ENCODE results near the gene TFAM. TPM values are rescaled to one million over a fixed set of nuclear protein-coding genes. Genes with fewer than 3 reads are reported as not detected.

TFAM gene
- polyA plus RNA-seq, 1 donor (not counting 4 experiments of a cell fraction or from before 2014, with no cell fraction given) = 25.1 TPM

- Histone ChIP-seq H2AFZ (ENCODE audit: control insufficient read depth, low read length) (no peak overlapping the region), H3K79me2 (ENCODE audit: control insufficient read depth, insufficient read depth, low read length) (peaks cover 20% of the 10 kb centered on the region), H3K27ac (ENCODE audit: control insufficient read depth, insufficient read depth, low read length) (no peak overlapping the region), H3K4me2 (ENCODE audit: control insufficient read depth, extremely low read depth, insufficient read depth, low read depth, low read length) (no peak overlapping the region), H3K9me1 (ENCODE audit: control insufficient read depth, extremely low read depth, insufficient read depth, low read length) (no peaks in the 10 kb centered on the region), H3K9ac (ENCODE audit: control insufficient read depth, extremely low read depth, insufficient read depth, low read length) (no peak overlapping the region), H3K4me1 (ENCODE audit: control insufficient read depth, extremely low read depth, insufficient read depth, low read length) (no peaks in the 10 kb centered on the region), H3K4me3 (ENCODE audit: control insufficient read depth in 2 of 3, extremely low read depth in 1 of 3, insufficient read depth in 2 of 3, low read depth in 1 of 3, low read length in 3 of 3) (no peak overlapping the region), H3K9me3 (ENCODE audit: control insufficient read depth, low read depth, low read length) (no peaks in the 10 kb centered on the region), H4K20me1 (ENCODE audit: control insufficient read depth, extremely low read depth, insufficient read depth, low read length) (no peaks in the 10 kb centered on the region), H3K27me3 (ENCODE audit: control insufficient read depth, extremely low read depth, insufficient read depth, low read length) (no peaks in the 10 kb centered on the region), H3K36me3 (ENCODE audit: control insufficient read depth in 2 of 2, extremely low read depth in 1 of 2, insufficient read depth in 2 of 2, low read length in 2 of 2) (peaks cover 0 to 3% of the 10 kb centered on the region in 2 experiments)
- FAIRE-seq (no peak), DNase-seq (ENCODE audit: low read depth, low spot score) (no peak)
- dilution Hi-C loops (cut with MboI; ENCODE audit: extremely low pct_ligation_motif_present, low sequenced_read_pairs) = no loop called here
- TF ChIP-seq, protein P1, sequence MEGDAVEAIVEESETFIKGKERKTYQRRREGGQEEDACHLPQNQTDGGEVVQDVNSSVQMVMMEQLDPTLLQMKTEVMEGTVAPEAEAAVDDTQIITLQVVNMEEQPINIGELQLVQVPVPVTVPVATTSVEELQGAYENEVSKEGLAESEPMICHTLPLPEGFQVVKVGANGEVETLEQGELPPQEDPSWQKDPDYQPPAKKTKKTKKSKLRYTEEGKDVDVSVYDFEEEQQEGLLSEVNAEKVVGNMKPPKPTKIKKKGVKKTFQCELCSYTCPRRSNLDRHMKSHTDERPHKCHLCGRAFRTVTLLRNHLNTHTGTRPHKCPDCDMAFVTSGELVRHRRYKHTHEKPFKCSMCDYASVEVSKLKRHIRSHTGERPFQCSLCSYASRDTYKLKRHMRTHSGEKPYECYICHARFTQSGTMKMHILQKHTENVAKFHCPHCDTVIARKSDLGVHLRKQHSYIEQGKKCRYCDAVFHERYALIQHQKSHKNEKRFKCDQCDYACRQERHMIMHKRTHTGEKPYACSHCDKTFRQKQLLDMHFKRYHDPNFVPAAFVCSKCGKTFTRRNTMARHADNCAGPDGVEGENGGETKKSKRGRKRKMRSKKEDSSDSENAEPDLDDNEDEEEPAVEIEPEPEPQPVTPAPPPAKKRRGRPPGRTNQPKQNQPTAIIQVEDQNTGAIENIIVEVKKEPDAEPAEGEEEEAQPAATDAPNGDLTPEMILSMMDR (optimal IDR thresholded peaks at IDR 0.05 in 1 of 3, IDR thresholded peaks at IDR 0.05 in 1 of 3, conservative IDR thresholded peaks at IDR 0.05 in 1 of 3; ENCODE audit: extremely low read depth in 1 of 3, insufficient read depth in 2 of 3, low read length in 3 of 3) = no peak
- TF ChIP-seq EZH2 (IDR thresholded peaks at IDR 0.05; ENCODE audit: low read length) = no peak
Measured at GRCh38 chr10:58350023-58350422, 35.2 kb upstream of the TFAM start.

- Histone ChIP-seq H4K20me1 (ENCODE audit: control insufficient read depth, extremely low read depth, insufficient read depth, low read length) (no peaks in the 10 kb centered on the region), H3K27me3 (ENCODE audit: control insufficient read depth, extremely low read depth, insufficient read depth, low read length) (no peaks in the 10 kb centered on the region), H3K4me3 (ENCODE audit: control insufficient read depth in 2 of 3, extremely low read depth in 1 of 3, insufficient read depth in 2 of 3, low read depth in 1 of 3, low read length in 3 of 3) (no peak overlapping the region), H3K9ac (ENCODE audit: control insufficient read depth, extremely low read depth, insufficient read depth, low read length) (no peak overlapping the region), H3K9me1 (ENCODE audit: control insufficient read depth, extremely low read depth, insufficient read depth, low read length) (no peaks in the 10 kb centered on the region), H3K9me3 (ENCODE audit: control insufficient read depth, low read depth, low read length) (no peaks in the 10 kb centered on the region), H2AFZ (ENCODE audit: control insufficient read depth, low read length) (no peak overlapping the region), H3K36me3 (ENCODE audit: control insufficient read depth in 2 of 2, extremely low read depth in 1 of 2, insufficient read depth in 2 of 2, low read length in 2 of 2) (peaks cover 0 to 3% of the 10 kb centered on the region in 2 experiments), H3K27ac (ENCODE audit: control insufficient read depth, insufficient read depth, low read length) (no peak overlapping the region), H3K4me1 (ENCODE audit: control insufficient read depth, extremely low read depth, insufficient read depth, low read length) (no peaks in the 10 kb centered on the region), H3K79me2 (ENCODE audit: control insufficient read depth, insufficient read depth, low read length) (peaks cover 20% of the 10 kb centered on the region), H3K4me2 (ENCODE audit: control insufficient read depth, extremely low read depth, insufficient read depth, low read depth, low read length) (no peak overlapping the region)
- dilution Hi-C loops (cut with MboI; ENCODE audit: extremely low pct_ligation_motif_present, low sequenced_read_pairs) = no loop called here
- FAIRE-seq = no peak
- no peak for DNase-seq (ENCODE audit: low read depth, low spot score)
- TF ChIP-seq, protein P1 (optimal IDR thresholded peaks at IDR 0.05 in 1 of 3, IDR thresholded peaks at IDR 0.05 in 1 of 3, conservative IDR thresholded peaks at IDR 0.05 in 1 of 3; ENCODE audit: extremely low read depth in 1 of 3, insufficient read depth in 2 of 3, low read length in 3 of 3) = no peak
- no peak for TF ChIP-seq EZH2 (IDR thresholded peaks at IDR 0.05; ENCODE audit: low read length)
Measured at GRCh38 chr10:58350619-58351323, 34.4 kb upstream of the TFAM start.

Data from keratinocyte (primary cell).